ENCODE data around the gene ADGRV1.

DNA sequence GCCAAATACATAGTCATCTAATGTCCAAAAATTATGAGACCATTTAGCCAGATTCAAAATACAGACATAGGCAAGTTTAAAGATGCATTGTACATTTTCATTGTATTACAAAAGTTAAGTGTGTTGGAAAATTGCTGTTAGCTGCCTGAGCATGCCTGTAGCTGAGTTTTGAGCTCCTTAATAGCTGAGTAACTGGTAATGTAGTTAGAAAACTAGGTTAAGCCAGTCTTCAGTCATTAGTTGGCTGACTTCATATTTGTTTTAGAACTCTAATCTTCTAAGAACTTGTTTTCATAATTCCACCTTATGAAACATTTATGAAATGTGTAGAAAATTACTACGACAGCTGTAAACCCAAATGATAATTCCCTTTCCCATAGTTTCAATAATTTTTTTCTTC, 531.2 kb downstream of the ADGRV1 start:
- TF ChIP-seq POLR2AphosphoS5 (IDR thresholded peaks at IDR 0.05; ENCODE audit: low read depth, low read length) (no peak), SIN3A (IDR thresholded peaks at IDR 0.05; ENCODE audit: borderline replicate concordance, insufficient read depth, low read length) (no peak)
- TF ChIP-seq, protein P1, sequence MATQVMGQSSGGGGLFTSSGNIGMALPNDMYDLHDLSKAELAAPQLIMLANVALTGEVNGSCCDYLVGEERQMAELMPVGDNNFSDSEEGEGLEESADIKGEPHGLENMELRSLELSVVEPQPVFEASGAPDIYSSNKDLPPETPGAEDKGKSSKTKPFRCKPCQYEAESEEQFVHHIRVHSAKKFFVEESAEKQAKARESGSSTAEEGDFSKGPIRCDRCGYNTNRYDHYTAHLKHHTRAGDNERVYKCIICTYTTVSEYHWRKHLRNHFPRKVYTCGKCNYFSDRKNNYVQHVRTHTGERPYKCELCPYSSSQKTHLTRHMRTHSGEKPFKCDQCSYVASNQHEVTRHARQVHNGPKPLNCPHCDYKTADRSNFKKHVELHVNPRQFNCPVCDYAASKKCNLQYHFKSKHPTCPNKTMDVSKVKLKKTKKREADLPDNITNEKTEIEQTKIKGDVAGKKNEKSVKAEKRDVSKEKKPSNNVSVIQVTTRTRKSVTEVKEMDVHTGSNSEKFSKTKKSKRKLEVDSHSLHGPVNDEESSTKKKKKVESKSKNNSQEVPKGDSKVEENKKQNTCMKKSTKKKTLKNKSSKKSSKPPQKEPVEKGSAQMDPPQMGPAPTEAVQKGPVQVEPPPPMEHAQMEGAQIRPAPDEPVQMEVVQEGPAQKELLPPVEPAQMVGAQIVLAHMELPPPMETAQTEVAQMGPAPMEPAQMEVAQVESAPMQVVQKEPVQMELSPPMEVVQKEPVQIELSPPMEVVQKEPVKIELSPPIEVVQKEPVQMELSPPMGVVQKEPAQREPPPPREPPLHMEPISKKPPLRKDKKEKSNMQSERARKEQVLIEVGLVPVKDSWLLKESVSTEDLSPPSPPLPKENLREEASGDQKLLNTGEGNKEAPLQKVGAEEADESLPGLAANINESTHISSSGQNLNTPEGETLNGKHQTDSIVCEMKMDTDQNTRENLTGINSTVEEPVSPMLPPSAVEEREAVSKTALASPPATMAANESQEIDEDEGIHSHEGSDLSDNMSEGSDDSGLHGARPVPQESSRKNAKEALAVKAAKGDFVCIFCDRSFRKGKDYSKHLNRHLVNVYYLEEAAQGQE (IDR thresholded peaks at IDR 0.05; ENCODE audit: insufficient read depth in 1 of 2, low read depth in 2 of 2, low read length in 2 of 2), result no peak

Measured in PFSK-1 (cell line).